GM13976 (cell line): ENCODE results near the gene CDKL1.
"Not testable (repeated sequence)": the region's sequence is repeated elsewhere in the genome, so short reads cannot be mapped to it uniquely, and the experiment has no call there.

Source experiments
- DNase-seq: peaks from one replicate; pipeline ENCODE4 v3.0.0; 2012; ENCODE audit warnings: low spot score
- in situ Hi-C: fragments of 300-500 bp; cut with MboI; formaldehyde crosslinking; loops from one replicate; pipeline ENCODE4 v1.12.0; 2022; ENCODE audit warnings: low sequenced_read_pairs, mixed read lengths, inconsistent platforms; ENCODE audit not compliant: unreplicated experiment
- TF ChIP-seq, protein P1 (sequence below): IDR thresholded peaks from 2 replicates; pipeline ENCODE4 v1.5.1; 2012; ENCODE audit warnings: borderline replicate concordance, mild to moderate bottlenecking; ENCODE audit not compliant: insufficient read depth; ENCODE audit errors: extremely low read depth, missing control alignments, control extremely low read depth

Gene CDKL1

GRCh38 chr14:50333014-50333509 is 63.6 kb downstream of the CDKL1 start:
- TF ChIP-seq, protein P1, sequence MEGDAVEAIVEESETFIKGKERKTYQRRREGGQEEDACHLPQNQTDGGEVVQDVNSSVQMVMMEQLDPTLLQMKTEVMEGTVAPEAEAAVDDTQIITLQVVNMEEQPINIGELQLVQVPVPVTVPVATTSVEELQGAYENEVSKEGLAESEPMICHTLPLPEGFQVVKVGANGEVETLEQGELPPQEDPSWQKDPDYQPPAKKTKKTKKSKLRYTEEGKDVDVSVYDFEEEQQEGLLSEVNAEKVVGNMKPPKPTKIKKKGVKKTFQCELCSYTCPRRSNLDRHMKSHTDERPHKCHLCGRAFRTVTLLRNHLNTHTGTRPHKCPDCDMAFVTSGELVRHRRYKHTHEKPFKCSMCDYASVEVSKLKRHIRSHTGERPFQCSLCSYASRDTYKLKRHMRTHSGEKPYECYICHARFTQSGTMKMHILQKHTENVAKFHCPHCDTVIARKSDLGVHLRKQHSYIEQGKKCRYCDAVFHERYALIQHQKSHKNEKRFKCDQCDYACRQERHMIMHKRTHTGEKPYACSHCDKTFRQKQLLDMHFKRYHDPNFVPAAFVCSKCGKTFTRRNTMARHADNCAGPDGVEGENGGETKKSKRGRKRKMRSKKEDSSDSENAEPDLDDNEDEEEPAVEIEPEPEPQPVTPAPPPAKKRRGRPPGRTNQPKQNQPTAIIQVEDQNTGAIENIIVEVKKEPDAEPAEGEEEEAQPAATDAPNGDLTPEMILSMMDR = no peak
- DNase-seq = no peak
- in situ Hi-C loops = no loop called here

DNA sequence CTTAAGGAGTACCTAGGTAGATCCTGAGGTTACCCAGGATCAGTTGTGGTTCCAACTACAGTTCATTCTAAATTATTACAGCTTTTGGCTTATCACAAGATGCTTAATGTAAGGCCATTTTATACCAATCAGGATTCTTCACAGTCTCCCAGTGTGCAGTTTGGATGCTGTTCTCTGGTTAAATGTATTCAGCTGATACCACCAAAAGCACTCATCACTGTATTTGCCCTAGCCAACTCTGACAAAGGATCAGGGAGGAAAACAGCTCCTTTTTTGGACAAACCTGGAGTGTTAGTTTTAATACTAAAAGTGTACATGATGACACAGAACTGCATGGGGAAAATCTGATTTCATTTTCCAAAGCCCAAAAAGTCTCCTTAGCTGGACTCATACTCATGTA is 65.1 kb downstream of the CDKL1 start:
- TF ChIP-seq, protein P1 = no peak
- no peak for DNase-seq
- in situ Hi-C loops = no loop called here

DNA sequence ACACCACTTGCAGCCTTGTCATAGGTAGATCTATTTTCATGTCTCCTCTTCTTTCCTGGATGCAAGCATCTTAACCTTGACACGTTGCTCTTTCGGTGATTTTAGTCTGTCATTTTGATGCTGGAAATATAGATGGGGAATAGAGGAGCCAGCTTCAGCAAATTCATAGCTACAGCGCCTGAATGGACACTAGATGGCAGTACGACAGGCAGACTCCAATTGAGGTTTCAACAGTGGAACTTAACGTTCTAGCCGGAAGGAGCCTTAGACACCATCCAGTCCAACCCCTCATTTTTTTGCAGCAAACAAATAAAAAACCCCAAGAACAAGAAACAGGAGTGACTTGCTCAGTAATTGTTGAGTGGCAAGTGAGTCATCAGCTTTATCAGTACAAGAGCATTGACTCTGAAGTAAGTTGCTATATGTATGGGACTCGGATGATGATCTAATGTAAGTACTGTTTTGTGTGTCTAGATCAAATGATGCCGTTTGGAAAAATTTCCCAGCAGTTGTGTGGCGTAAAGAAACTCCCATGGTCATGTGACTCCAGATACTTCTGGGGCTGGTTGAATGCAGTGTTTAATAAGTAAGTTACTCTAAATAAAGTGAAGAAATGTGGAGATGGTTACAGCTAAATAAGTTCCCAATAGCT is 75.5 kb downstream of the CDKL1 start:
- in situ Hi-C loops = no loop called here
- DNase-seq = peak; percentile 77
- TF ChIP-seq, protein P1 = peak; percentile 74

DNA sequence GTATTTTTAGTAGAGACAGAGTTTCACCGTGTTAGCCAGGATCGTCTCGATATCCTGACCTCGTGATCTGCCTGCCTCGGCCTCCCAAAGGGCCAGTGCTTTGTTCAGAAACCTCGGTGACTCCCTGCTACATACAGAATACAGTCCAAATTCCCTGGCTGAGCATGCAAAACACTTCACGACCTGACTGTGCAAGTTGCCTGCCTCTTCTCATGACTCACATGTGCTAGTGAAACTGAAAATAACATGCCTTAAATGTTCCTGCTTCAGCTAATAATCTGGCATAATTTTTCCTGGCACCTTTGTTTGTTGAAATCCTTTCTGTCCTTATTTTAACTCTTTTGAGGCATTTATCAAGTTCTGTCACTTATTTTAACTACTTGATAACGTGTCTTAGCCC is 76.4 kb downstream of the CDKL1 start:
- in situ Hi-C loops = no loop called here
- no peak for DNase-seq
- TF ChIP-seq, protein P1 = no peak

DNA sequence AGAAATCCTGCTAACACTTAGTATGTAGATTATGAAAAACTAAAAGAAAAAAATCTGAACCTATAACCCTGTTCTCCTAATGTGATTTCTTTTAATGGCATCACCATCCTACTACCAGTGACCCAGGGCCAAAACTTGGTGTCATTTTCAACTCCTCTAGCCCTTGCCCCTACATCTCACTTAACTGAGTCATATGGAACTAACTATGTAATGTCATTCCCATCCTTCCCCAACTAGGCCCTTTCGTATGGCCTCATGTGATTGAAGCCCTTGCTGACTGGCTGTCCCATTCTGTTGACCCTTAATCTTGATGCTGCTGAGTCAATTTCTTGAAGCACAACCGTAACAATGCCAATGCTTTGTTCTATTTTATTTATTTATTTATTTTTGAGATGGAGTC is 77.0 kb downstream of the CDKL1 start:
- in situ Hi-C loops = no loop called here
- TF ChIP-seq, protein P1 = no peak
- DNase-seq = no peak

- TF ChIP-seq, protein P1 = no peak
- no peak for DNase-seq
- in situ Hi-C loops = no loop called here
Observed at GRCh38 chr14:50319293-50319692, 77.4 kb downstream of the CDKL1 start.

DNA sequence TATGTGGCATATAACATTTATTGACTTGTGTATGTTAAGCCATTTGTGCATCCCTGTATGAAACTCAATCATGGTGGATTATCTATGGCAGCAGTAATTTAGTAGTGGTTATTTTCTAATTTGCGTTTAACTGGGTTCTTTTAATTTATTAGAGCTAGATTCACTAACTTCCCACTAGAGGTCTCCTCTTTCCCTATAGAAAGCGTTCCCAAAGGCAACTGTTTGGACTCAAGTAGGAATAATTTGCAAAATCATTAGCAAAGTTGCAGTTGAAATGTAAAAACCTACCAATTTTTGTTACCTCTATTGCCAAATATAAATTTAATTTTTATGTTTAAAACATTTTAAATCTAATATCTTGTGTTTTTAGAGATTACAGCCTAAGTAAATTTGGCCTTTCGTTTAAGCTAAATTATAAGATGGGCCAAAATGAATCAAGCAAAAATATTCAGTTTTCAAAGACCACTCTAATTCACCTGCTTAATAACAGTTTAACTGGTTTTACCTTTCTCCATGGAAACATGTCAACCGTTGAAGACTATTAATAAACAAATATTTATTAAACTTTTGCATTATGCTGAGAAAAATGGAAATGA is 78.6 kb downstream of the CDKL1 start:
- no peak for DNase-seq
- in situ Hi-C loops = no loop called here
- TF ChIP-seq, protein P1 = peak; percentile 45

- in situ Hi-C loops, DNase-seq: not testable (repeated sequence)
Observed at GRCh38 chr14:50314098-50314497, 82.6 kb downstream of the CDKL1 start.
